BLaER1 (cell line): Measurements from ENCODE around the gene HLA-DOA.

ENCODE experiments used
- H3K27ac ChIP-seq: shearing (Covaris generic); formaldehyde crosslinking; 2 replicates; pipeline ENCODE4 v1.8.1; 2022
- H3K27me3 ChIP-seq: shearing (Covaris generic); formaldehyde crosslinking; 2 replicates; pipeline ENCODE4 v1.8.1; 2022
- H3K36me3 ChIP-seq: shearing (Covaris generic); formaldehyde crosslinking; 2 replicates; pipeline ENCODE4 v1.8.1; 2022
- H3K4me1 ChIP-seq: shearing (Covaris generic); formaldehyde crosslinking; 2 replicates; pipeline ENCODE4 v1.8.1; 2022
- H3K4me2 ChIP-seq: shearing (Covaris generic); formaldehyde crosslinking; 2 replicates; pipeline ENCODE4 v1.8.1; 2022
- H3K4me3 ChIP-seq: shearing (Covaris generic); formaldehyde crosslinking; 2 replicates; pipeline ENCODE4 v1.8.1; 2022
- H3K9ac ChIP-seq: shearing (Covaris generic); formaldehyde crosslinking; 2 replicates; pipeline ENCODE4 v1.8.1; 2022
- H3K9me3 ChIP-seq: shearing (Covaris generic); formaldehyde crosslinking; 2 replicates; pipeline ENCODE4 v1.8.1; 2022
- H4K20me1 ChIP-seq: shearing (Covaris generic); formaldehyde crosslinking; 2 replicates; pipeline ENCODE4 v1.8.1; 2022
- Cebpa-rat ChIP-seq: shearing (Covaris generic); IDR thresholded peaks from 2 replicates; pipeline ENCODE4 v1.8.1; 2022

HLA-DOA gene

DNA sequence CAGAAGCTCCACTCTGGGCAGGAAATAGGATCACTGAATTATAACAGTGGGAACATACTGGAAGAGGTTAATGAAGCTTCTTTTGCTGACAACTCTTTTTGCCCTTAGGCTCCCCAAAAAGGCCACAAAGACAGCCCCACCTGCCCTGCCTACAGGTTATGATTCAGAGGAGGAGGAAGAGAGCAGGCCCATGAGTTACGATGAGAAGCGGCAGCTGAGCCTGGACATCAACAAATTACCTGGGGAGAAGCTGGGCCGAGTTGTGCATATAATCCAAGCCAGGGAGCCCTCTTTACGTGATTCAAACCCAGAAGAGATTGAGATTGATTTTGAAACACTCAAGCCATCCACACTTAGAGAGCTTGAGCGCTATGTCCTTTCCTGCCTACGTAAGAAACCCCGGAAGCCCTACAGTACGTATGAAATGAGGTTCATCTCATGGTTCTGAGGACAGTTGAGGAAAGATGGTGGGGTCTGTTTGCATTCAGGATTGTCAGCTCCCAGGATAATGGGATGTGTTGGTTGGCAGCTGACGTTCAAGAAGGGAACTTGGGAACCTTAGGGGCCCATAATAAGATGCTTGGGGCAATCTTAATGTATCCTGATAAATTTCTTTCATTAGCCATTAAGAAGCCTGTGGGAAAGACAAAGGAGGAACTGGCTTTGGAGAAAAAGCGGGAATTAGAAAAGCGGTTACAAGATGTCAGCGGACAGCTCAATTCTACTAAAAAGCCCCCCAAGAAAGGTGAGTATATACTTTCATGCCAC, 29.5 kb downstream of the HLA-DOA start:
- H3K4me3 ChIP-seq = no peak overlapping the region
- peaks cover 98% of the 10 kb centered on the region for H4K20me1 ChIP-seq
- no peak overlapping the region for H3K27ac ChIP-seq
- no peaks in the 10 kb centered on the region for H3K9me3 ChIP-seq
- no peak overlapping the region for H3K4me2 ChIP-seq
- H3K9ac ChIP-seq = no peak overlapping the region
- H3K36me3 ChIP-seq = peaks cover 88% of the 10 kb centered on the region
- H3K27me3 ChIP-seq = no peaks in the 10 kb centered on the region
- TF ChIP-seq Cebpa-rat = no peak
- peaks cover 57% of the 10 kb centered on the region for H3K4me1 ChIP-seq

DNA sequence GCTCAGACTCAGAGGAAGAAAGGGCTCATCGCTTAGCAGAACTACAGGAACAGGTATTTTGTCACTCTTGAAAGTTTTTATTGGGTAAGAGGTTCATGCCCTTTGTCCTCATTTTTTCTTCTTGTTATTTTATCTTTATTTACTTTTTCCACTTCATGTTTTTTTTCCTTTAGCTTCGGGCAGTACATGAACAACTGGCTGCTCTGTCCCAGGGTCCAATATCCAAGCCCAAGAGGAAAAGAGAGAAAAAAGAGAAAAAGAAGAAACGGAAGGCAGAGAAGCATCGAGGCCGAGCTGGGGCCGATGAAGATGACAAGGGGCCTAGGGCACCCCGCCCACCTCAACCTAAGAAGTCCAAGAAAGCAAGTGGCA, 31.5 kb downstream of the HLA-DOA start:
- Histone ChIP-seq H3K4me3 (no peak overlapping the region), H3K27ac (no peak overlapping the region)
- no peak for TF ChIP-seq Cebpa-rat

DNA sequence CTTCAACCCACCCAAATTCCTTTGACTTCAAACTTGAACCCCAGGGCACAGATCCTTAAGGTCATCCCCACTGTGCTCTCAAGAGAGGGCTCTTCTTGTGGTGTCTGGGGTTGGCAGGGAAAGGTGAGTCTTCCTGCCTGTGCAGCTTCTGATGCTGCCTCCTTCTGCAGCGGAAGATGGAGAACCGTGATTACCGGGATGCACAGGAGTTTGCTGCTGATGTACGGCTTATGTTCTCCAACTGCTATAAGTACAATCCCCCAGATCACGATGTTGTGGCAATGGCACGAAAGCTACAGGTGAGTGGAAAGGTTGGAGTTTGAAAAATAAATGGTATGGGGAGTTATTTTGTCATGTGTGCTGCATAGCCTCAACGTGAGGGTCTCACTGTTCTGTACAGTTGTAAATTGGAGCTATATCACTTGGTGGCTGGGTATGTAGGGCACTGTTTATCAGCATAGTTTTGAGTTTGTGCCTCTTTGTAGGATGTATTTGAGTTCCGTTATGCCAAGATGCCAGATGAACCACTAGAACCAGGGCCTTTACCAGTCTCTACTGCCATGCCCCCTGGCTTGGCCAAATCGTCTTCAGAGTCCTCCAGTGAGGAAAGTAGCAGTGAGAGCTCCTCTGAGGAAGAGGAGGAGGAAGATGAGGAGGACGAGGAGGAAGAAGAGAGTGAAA, 32.0 kb downstream of the HLA-DOA start:
- H3K9me3 ChIP-seq = no peaks in the 10 kb centered on the region; the same call in 1 of the 2 replicates
- no peak overlapping the region for H3K4me3 ChIP-seq
- no peaks in the 10 kb centered on the region for H3K27me3 ChIP-seq
- H4K20me1 ChIP-seq = peaks cover 100% of the 10 kb centered on the region
- no peak overlapping the region for H3K27ac ChIP-seq
- peak overlapping the region; percentile 44; the same call in 1 of the 2 replicates for H3K9ac ChIP-seq
- peaks cover 58% of the 10 kb centered on the region for H3K4me1 ChIP-seq
- peaks cover 100% of the 10 kb centered on the region for H3K36me3 ChIP-seq
- H3K4me2 ChIP-seq = peak overlapping the region; percentile 99; the same call in 1 of the 2 replicates
- TF ChIP-seq Cebpa-rat = no peak

More for the DNA sequence above, 31.5 kb downstream of the HLA-DOA start:
- Histone ChIP-seq H4K20me1 (peaks cover 100% of the 10 kb centered on the region), H3K4me2 (0 out of 2 replicates have a peak overlapping the region, but pooled peaks have one; percentile 99), H3K9ac (no peak overlapping the region; the same call in 1 of the 2 replicates), H3K36me3 (peaks cover 100% of the 10 kb centered on the region), H3K27me3 (no peaks in the 10 kb centered on the region), H3K4me1 (peaks cover 60% of the 10 kb centered on the region), H3K9me3 (no peaks in the 10 kb centered on the region; the same call in 1 of the 2 replicates)

- H3K4me3 ChIP-seq = peak overlapping the region; percentile 100; the same call in 1 of the 2 replicates
- H3K9ac ChIP-seq = peak overlapping the region; percentile 99; the same call in 1 of the 2 replicates
These were observed 32.9 kb downstream of the HLA-DOA start for GRCh38 chr6:32976334-32977069.

DNA sequence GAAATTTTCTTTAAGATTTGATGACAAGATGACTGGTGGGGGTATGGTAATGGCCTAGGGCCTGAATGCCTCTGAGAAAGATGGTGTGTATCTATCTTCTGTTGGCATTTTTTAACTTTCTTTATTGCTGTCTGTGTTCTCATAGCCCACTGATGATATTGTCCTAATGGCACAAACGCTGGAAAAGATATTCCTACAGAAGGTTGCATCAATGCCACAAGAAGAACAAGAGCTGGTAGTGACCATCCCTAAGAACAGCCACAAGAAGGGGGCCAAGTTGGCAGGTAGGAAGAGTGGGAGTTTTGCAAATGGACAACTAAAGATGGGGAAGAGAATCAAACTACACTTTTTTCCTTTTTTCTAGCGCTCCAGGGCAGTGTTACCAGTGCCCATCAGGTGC, 33.5 kb downstream of the HLA-DOA start:
- peak overlapping the region; percentile 100 for H3K4me3 ChIP-seq
- TF ChIP-seq Cebpa-rat = no peak
- H3K36me3 ChIP-seq = peaks cover 87% of the 10 kb centered on the region
- no peaks in the 10 kb centered on the region; the same call in 1 of the 2 replicates for H3K9me3 ChIP-seq
- no peaks in the 10 kb centered on the region for H3K27me3 ChIP-seq
- peaks cover 57% of the 10 kb centered on the region for H3K4me1 ChIP-seq
- H3K27ac ChIP-seq = no peak overlapping the region
- peak overlapping the region; percentile 99 for H3K4me2 ChIP-seq
- peak overlapping the region; percentile 99; the same call in 1 of the 2 replicates for H3K9ac ChIP-seq
- peaks cover 88% of the 10 kb centered on the region for H4K20me1 ChIP-seq

More at GRCh38 chr6:32976334-32977069, 32.9 kb downstream of the HLA-DOA start:
- Histone ChIP-seq H3K36me3 (peaks cover 93% of the 10 kb centered on the region), H3K4me1 (peaks cover 58% of the 10 kb centered on the region), H3K4me2 (peak overlapping the region; percentile 99), H3K27ac (no peak overlapping the region), H3K9me3 (no peaks in the 10 kb centered on the region; the same call in 1 of the 2 replicates), H3K27me3 (no peaks in the 10 kb centered on the region), H4K20me1 (peaks cover 94% of the 10 kb centered on the region)
- TF ChIP-seq Cebpa-rat = no peak

GRCh38 chr6:32974541-32975308, 34.7 kb downstream of the HLA-DOA start:
- Histone ChIP-seq H3K27ac (peak overlapping the region; percentile 94), H3K4me1 (peaks cover 46% of the 10 kb centered on the region), H3K36me3 (peaks cover 75% of the 10 kb centered on the region), H3K9me3 (no peaks in the 10 kb centered on the region; the same call in 1 of the 2 replicates), H3K4me2 (peak overlapping the region; percentile 99), H3K27me3 (no peaks in the 10 kb centered on the region), H3K4me3 (peak overlapping the region; percentile 100), H3K9ac (peak overlapping the region; percentile 99), H4K20me1 (peaks cover 76% of the 10 kb centered on the region)
- no peak for TF ChIP-seq Cebpa-rat

GRCh38 chr6:32974016-32974333, 35.4 kb downstream of the HLA-DOA start:
- Histone ChIP-seq H3K36me3 (peaks cover 68% of the 10 kb centered on the region), H3K27ac (peak overlapping the region; percentile 94), H3K4me2 (peak overlapping the region; percentile 99), H3K9me3 (no peaks in the 10 kb centered on the region; the same call in 1 of the 2 replicates), H3K9ac (peak overlapping the region; percentile 99), H3K27me3 (no peaks in the 10 kb centered on the region), H3K4me3 (peak overlapping the region; percentile 100), H4K20me1 (peaks cover 69% of the 10 kb centered on the region), H3K4me1 (peaks cover 44% of the 10 kb centered on the region)
- no peak for TF ChIP-seq Cebpa-rat

GRCh38 chr6:32973144-32974015, 36.0 kb downstream of the HLA-DOA start:
- peak overlapping the region; percentile 100 for H3K4me3 ChIP-seq
- no peak for TF ChIP-seq Cebpa-rat
- H3K9ac ChIP-seq = peak overlapping the region; percentile 99
- H4K20me1 ChIP-seq = peaks cover 63% of the 10 kb centered on the region
- peaks cover 41% of the 10 kb centered on the region for H3K4me1 ChIP-seq
- H3K27ac ChIP-seq = peak overlapping the region; percentile 94
- peaks cover 62% of the 10 kb centered on the region for H3K36me3 ChIP-seq
- H3K4me2 ChIP-seq = peak overlapping the region; percentile 99
- no peaks in the 10 kb centered on the region; the same call in 1 of the 2 replicates for H3K9me3 ChIP-seq
- H3K27me3 ChIP-seq = no peaks in the 10 kb centered on the region
